GM18868 (cell line): ENCODE results near the gene BTBD16.

Experiments used
- ATAC-seq: cut with Tn5 transposase; IDR thresholded peaks from one replicate; pipeline ENCODE4 v1.9.1; 2021; ENCODE audit warnings: mild to moderate bottlenecking, moderate library complexity; ENCODE audit not compliant: unreplicated experiment

The BTBD16 gene

GRCh38 chr10:122271076-122271475, at the start of gene BTBD16:
TSS of gene BTBD16 (plus strand) at chr10:122271296. CDS start at chr10:122275082, 3,786 bp downstream.
- ATAC-seq = no peak

- ATAC-seq = no peak
Measured at GRCh38 chr10:122221958-122222357, 49.1 kb upstream of the BTBD16 start.

- no peak for ATAC-seq
Measured at GRCh38 chr10:122222638-122223037, 48.5 kb upstream of the BTBD16 start.

GRCh38 chr10:122224159-122224558, 46.9 kb upstream of the BTBD16 start:
- ATAC-seq = no peak

GRCh38 chr10:122225330-122225729, 45.8 kb upstream of the BTBD16 start:
- no peak for ATAC-seq

GRCh38 chr10:122227754-122228153, 43.3 kb upstream of the BTBD16 start:
- no peak for ATAC-seq

- no peak for ATAC-seq
Measured at GRCh38 chr10:122229666-122230065, 41.4 kb upstream of the BTBD16 start.

GRCh38 chr10:122230222-122230621, 40.9 kb upstream of the BTBD16 start:
- no peak for ATAC-seq

- ATAC-seq = no peak
Measured at GRCh38 chr10:122232769-122233168, 38.3 kb upstream of the BTBD16 start.

GRCh38 chr10:122233857-122234348, 37.2 kb upstream of the BTBD16 start:
- ATAC-seq = no peak

- no peak for ATAC-seq
Measured at GRCh38 chr10:122234416-122234815, 36.7 kb upstream of the BTBD16 start.

- ATAC-seq = no peak
Measured at GRCh38 chr10:122236690-122237306, 34.3 kb upstream of the BTBD16 start.

- ATAC-seq = no peak
Measured at GRCh38 chr10:122237331-122237990, 33.6 kb upstream of the BTBD16 start.

GRCh38 chr10:122239578-122240257, 31.4 kb upstream of the BTBD16 start:
- ATAC-seq = no peak

GRCh38 chr10:122240401-122240800, 30.7 kb upstream of the BTBD16 start:
- no peak for ATAC-seq

GRCh38 chr10:122241836-122242235, 29.3 kb upstream of the BTBD16 start:
- no peak for ATAC-seq

- no peak for ATAC-seq
Measured at GRCh38 chr10:122243550-122243949, 27.5 kb upstream of the BTBD16 start.

GRCh38 chr10:122244001-122244975, 26.8 kb upstream of the BTBD16 start:
- ATAC-seq = no peak

- ATAC-seq = no peak
Measured at GRCh38 chr10:122245136-122245535, 26.0 kb upstream of the BTBD16 start.

- no peak for ATAC-seq
Measured at GRCh38 chr10:122245897-122246296, 25.2 kb upstream of the BTBD16 start.
